Measurements from ENCODE around the gene NID2. TPM values are rescaled to one million over a fixed set of nuclear protein-coding genes. Genes with fewer than 3 reads are reported as not detected.
A peak's percentile ranks its signal among the peaks of the same experiment; 100 is the strongest.

NID2 gene
- total RNA-seq, 3 donors from 2014 or later: 21.7 to 32.5 (median 28.8) TPM

GRCh38 chr14:52110441-52111086 is 41.7 kb upstream of the NID2 start:
- TF ChIP-seq CTCF (IDR thresholded peaks at IDR 0.05): no peak
- intact Hi-C loops (cut with DNase I, micrococcal nuclease): no loop called here
- H3K9me3 ChIP-seq: no peaks in the 10 kb centered on the region
- H3K4me1 ChIP-seq (ENCODE audit: low read depth): no peaks in the 10 kb centered on the region
- no peak for ATAC-seq
- no peak for DNase-seq
- no peaks in the 10 kb centered on the region for H3K36me3 ChIP-seq (ENCODE audit: low read depth)
- H3K4me3 ChIP-seq: no peak overlapping the region

- DNase-seq: no peak
- ATAC-seq: no peak
- Histone ChIP-seq H3K36me3 (ENCODE audit: low read depth) (no peaks in the 10 kb centered on the region), H3K9me3 (no peaks in the 10 kb centered on the region), H3K4me3 (no peak overlapping the region), H3K4me1 (ENCODE audit: low read depth) (no peaks in the 10 kb centered on the region)
- no peak for TF ChIP-seq CTCF (IDR thresholded peaks at IDR 0.05)
- intact Hi-C loops (cut with DNase I, micrococcal nuclease): no loop called here
Observed at GRCh38 chr14:52108823-52109222, 40.0 kb upstream of the NID2 start.

DNA sequence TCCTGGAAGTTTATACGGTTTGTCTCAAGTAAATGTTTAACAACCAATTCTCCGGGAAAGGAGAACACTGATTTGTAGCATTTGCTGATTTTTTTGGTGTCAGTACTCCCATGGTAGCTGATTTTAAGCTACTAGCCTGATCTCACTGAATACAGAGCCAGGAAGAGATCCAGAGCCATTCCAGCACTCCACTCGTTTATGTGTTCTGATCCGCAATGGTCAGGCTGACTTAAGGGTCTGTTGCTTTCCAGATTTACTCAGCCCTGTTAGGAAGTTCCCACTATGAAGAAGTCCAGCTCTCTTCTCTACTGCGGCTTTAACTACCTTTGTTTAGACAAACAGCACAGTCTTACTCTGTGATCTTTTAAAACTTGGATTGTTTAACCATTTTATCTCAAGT is 38.0 kb upstream of the NID2 start:
- Histone ChIP-seq H3K9me3 (no peaks in the 10 kb centered on the region), H3K36me3 (ENCODE audit: low read depth) (no peaks in the 10 kb centered on the region), H3K4me3 (no peak overlapping the region), H3K4me1 (ENCODE audit: low read depth) (no peaks in the 10 kb centered on the region)
- no peak for TF ChIP-seq CTCF (IDR thresholded peaks at IDR 0.05)
- ATAC-seq (peak; percentile 71), DNase-seq (no peak)
- intact Hi-C loops (cut with DNase I, micrococcal nuclease): no loop called here

DNA sequence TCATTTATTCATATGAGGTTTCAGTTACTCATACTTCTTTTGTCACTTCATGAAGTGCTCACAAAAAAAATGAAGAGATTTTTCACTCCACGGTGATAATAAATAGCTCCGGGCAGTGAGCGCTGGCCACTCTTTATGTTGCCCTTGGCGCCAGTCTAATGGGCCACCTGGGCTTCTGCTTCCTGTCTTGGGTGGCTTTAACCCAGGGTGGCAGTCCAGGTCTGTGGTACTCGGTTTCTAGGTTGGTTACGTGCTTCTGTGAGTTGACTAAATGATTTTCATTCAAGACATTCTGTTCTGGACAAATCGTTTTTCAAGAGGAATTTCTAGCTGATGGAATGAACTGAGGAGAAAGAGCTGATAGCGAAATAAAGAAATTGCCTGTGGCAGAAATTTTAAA is 34.6 kb upstream of the NID2 start:
- Histone ChIP-seq H3K9me3 (no peaks in the 10 kb centered on the region), H3K4me1 (ENCODE audit: low read depth) (no peaks in the 10 kb centered on the region), H3K36me3 (ENCODE audit: low read depth) (no peaks in the 10 kb centered on the region), H3K4me3 (no peak overlapping the region)
- DNase-seq (no peak), ATAC-seq (no peak)
- intact Hi-C loops (cut with DNase I, micrococcal nuclease): no loop called here
- no peak for TF ChIP-seq CTCF (IDR thresholded peaks at IDR 0.05)

DNA sequence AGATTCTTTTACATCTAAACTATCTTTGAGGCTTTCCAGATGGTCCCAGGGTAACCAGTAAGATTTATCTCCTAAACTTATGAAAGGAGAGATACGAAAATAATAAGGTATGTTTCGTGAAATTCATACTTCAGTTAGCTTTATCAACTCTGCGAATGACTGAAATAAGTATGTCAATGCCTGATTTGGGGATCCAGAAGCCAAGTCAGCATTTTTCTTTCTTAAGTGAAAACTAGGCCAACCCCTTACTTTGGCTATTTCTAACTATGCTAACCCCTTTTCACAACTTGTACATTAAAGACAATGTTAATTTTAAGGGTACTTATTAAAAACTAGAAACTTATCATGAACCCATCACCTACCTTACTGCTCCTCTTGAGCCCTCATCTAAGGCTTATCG is 26.9 kb upstream of the NID2 start:
- Histone ChIP-seq H3K9me3 (no peaks in the 10 kb centered on the region), H3K4me3 (no peak overlapping the region), H3K36me3 (ENCODE audit: low read depth) (no peaks in the 10 kb centered on the region), H3K4me1 (ENCODE audit: low read depth) (no peaks in the 10 kb centered on the region)
- no peak for TF ChIP-seq CTCF (IDR thresholded peaks at IDR 0.05)
- intact Hi-C loops (cut with DNase I, micrococcal nuclease): no loop called here
- DNase-seq (no peak), ATAC-seq (no peak)

- Histone ChIP-seq H3K9me3 (no peaks in the 10 kb centered on the region), H3K36me3 (ENCODE audit: low read depth) (no peaks in the 10 kb centered on the region), H3K4me1 (ENCODE audit: low read depth) (no peaks in the 10 kb centered on the region), H3K4me3 (no peak overlapping the region)
- intact Hi-C loops (cut with DNase I, micrococcal nuclease): no loop called here
- DNase-seq (no peak), ATAC-seq (no peak)
- TF ChIP-seq CTCF (IDR thresholded peaks at IDR 0.05): no peak
Observed at GRCh38 chr14:52095336-52095735, 26.5 kb upstream of the NID2 start.

All from mucosa of descending colon (tissue), 3 donors.